ENCODE measurements around the gene CHRND.

DNA sequence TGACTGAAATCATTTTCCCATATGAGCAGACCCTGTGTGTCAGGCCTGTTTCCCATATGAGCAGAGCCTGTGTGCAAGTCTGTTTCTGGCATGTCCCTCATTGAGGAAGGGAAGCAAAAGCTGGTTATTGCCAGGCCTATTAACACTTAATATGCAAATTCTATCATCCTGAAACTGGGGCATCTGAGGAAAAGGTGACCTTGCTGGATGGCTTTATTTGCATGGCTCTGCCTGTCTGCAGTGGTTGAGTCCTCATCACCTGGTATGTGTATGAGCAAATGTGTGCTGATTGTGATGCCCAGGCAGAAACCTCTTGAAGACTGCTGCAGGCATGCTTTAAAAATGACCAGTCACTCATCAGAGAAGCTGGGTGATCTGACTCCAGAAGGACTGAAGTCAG, 55.8 kb downstream of the CHRND start:
- TF ChIP-seq, protein P1, sequence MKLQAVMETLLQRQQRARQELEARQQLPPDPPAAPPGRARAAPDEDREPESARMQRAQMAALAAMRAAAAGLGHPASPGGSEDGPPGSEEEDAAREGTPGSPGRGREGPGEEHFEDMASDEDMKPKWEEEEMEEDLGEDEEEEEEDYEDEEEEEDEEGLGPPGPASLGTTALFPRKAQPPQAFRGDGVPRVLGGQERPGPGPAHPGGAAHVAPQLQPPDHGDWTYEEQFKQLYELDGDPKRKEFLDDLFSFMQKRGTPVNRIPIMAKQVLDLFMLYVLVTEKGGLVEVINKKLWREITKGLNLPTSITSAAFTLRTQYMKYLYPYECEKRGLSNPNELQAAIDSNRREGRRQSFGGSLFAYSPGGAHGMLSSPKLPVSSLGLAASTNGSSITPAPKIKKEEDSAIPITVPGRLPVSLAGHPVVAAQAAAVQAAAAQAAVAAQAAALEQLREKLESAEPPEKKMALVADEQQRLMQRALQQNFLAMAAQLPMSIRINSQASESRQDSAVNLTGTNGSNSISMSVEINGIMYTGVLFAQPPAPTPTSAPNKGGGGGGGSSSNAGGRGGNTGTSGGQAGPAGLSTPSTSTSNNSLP (IDR thresholded peaks at IDR 0.05; ENCODE audit: low read depth, low read length) = no peak
- TF ChIP-seq ZNF317 (CRISPR knock-in tag; IDR thresholded peaks at IDR 0.05) = no peak
- no peak for TF ChIP-seq ZNF121 (CRISPR knock-in tag; IDR thresholded peaks at IDR 0.05)
- TF ChIP-seq, protein P2, sequence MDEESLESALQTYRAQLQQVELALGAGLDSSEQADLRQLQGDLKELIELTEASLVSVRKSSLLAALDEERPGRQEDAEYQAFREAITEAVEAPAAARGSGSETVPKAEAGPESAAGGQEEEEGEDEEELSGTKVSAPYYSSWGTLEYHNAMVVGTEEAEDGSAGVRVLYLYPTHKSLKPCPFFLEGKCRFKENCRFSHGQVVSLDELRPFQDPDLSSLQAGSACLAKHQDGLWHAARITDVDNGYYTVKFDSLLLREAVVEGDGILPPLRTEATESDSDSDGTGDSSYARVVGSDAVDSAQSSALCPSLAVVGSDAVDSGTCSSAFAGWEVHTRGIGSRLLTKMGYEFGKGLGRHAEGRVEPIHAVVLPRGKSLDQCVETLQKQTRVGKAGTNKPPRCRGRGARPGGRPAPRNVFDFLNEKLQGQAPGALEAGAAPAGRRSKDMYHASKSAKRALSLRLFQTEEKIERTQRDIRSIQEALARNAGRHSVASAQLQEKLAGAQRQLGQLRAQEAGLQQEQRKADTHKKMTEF (CRISPR knock-in tag; IDR thresholded peaks at IDR 0.05) = no peak
- TF ChIP-seq U2AF1 (optimal IDR thresholded peaks at IDR 0.05; ENCODE audit: low read depth, low read length) = no peak
- TF ChIP-seq MTA3 (CRISPR knock-in tag; IDR thresholded peaks at IDR 0.05) = no peak
- TF ChIP-seq, protein P3, sequence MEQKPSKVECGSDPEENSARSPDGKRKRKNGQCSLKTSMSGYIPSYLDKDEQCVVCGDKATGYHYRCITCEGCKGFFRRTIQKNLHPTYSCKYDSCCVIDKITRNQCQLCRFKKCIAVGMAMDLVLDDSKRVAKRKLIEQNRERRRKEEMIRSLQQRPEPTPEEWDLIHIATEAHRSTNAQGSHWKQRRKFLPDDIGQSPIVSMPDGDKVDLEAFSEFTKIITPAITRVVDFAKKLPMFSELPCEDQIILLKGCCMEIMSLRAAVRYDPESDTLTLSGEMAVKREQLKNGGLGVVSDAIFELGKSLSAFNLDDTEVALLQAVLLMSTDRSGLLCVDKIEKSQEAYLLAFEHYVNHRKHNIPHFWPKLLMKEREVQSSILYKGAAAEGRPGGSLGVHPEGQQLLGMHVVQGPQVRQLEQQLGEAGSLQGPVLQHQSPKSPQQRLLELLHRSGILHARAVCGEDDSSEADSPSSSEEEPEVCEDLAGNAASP (CRISPR knock-in tag; IDR thresholded peaks at IDR 0.05; ENCODE audit: borderline replicate concordance) = no peak
- TF ChIP-seq RFX5 (IDR thresholded peaks at IDR 0.05; ENCODE audit: low read depth, low read length) = no peak
- no peak for TF ChIP-seq CAMTA2 (CRISPR knock-in tag; IDR thresholded peaks at IDR 0.05; ENCODE audit: borderline replicate concordance)
- TF ChIP-seq REXO4 (CRISPR knock-in tag; IDR thresholded peaks at IDR 0.05; ENCODE audit: borderline replicate concordance) = no peak
